Erythroblast (primary cell): ENCODE measurements around the gene PLA2G6.
"Not testable (repeated sequence)": the region's sequence is repeated elsewhere in the genome, so short reads cannot be mapped to it uniquely, and the experiment has no call there.

Source experiments
- GATA1 ChIP-seq: IDR thresholded peaks from 2 replicates; pipeline ENCODE4 v1.6.1; 2011; ENCODE audit warnings: low read depth, mild to moderate bottlenecking, control low read depth, low read length, moderate library complexity
- POLR2A ChIP-seq: IDR thresholded peaks from 2 replicates; pipeline ENCODE4 v1.6.1; 2011; ENCODE audit warnings: mild to moderate bottlenecking, low read length

DNA sequence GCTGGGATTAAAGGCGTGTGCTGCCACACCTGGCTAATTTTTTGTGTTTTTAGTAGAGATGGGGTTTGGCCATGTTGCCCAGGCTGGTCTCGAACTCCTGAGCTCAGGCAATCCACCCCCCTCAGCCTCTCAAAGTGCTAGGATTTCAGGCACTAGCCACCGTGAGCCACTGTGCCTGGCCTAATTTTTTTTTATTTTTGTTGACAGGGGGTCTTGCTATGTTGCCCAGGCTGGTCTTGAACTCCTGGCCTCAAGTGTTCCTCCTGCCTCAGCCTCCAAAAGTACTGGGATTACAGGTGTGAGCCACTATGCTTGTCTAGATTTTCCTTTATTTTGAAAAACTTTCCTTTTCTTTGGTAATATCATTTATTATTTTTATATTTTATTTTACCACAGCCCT, 35.5 kb downstream of the PLA2G6 start:
- TF ChIP-seq POLR2A, GATA1: not testable (repeated sequence)
